Vagina (tissue), 2 donors: ENCODE data around the gene AVPR1A.

Source experiments
- POLR2A ChIP-seq, 2 donors: fragments of 450-650 bp; IDR thresholded peaks; one replicate each; pipeline ENCODE4 v1.6.1; 2017; ENCODE audit warnings: antibody characterized with exemption in 2 of 2, mild to moderate bottlenecking in 2 of 2, moderate library complexity in 2 of 2
- POLR2AphosphoS5 ChIP-seq, 2 donors: sonication (generic); formaldehyde crosslinking; IDR thresholded peaks; one replicate each; pipeline ENCODE4 v1.9.0; 2017; ENCODE audit warnings: antibody characterized with exemption in 2 of 2, mild to moderate bottlenecking in 2 of 2, low read depth in 1 of 2; ENCODE audit not compliant: insufficient read depth in 1 of 2
- TF ChIP-seq, protein P1 (sequence below), 3 experiments: fragments of 450-650 bp in 2 of 3; fragments of 200-600 bp in 1 of 3; sonication (generic) in 1 of 3; IDR thresholded peaks; one replicate each; pipeline ENCODE4 v1.5.1; 2017 to 2019; ENCODE audit warnings: antibody characterized with exemption in 3 of 3, mild to moderate bottlenecking in 2 of 3, moderate library complexity in 2 of 3

GRCh38 chr12:63164911-63165310, 13.9 kb upstream of the AVPR1A start:
- TF ChIP-seq POLR2AphosphoS5 (IDR thresholded peaks at IDR 0.05; ENCODE audit: insufficient read depth in 1 of 2, low read depth in 1 of 2): no peak
- TF ChIP-seq, protein P1, sequence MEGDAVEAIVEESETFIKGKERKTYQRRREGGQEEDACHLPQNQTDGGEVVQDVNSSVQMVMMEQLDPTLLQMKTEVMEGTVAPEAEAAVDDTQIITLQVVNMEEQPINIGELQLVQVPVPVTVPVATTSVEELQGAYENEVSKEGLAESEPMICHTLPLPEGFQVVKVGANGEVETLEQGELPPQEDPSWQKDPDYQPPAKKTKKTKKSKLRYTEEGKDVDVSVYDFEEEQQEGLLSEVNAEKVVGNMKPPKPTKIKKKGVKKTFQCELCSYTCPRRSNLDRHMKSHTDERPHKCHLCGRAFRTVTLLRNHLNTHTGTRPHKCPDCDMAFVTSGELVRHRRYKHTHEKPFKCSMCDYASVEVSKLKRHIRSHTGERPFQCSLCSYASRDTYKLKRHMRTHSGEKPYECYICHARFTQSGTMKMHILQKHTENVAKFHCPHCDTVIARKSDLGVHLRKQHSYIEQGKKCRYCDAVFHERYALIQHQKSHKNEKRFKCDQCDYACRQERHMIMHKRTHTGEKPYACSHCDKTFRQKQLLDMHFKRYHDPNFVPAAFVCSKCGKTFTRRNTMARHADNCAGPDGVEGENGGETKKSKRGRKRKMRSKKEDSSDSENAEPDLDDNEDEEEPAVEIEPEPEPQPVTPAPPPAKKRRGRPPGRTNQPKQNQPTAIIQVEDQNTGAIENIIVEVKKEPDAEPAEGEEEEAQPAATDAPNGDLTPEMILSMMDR (IDR thresholded peaks at IDR 0.05): no peak
- no peak for TF ChIP-seq POLR2A (IDR thresholded peaks at IDR 0.05)
